C4-2B (cell line): Measurements from ENCODE around the gene FAM110C.

Experiments
- CTCF ChIP-seq: fragments of 450-650 bp; conservative IDR thresholded peaks from 2 replicates; pipeline ENCODE4 v1.5.1; 2017; ENCODE audit warnings: mild to moderate bottlenecking
- ZFX ChIP-seq: fragments of 450-650 bp; IDR thresholded peaks from 2 replicates; pipeline ENCODE4 v1.6.1; 2017

- TF ChIP-seq CTCF (no peak), ZFX (no peak)
Observed at GRCh38 chr2:80378-80777, 34.1 kb upstream of the FAM110C start.
